Muscle of back (tissue), 11 donors: ENCODE data around the gene BRSK2. TPM values are rescaled to one million over a fixed set of nuclear protein-coding genes. Genes with fewer than 3 reads are reported as not detected.
A peak's percentile ranks its signal among the peaks of the same experiment; 100 is the strongest.
"Not testable (repeated sequence)": the region's sequence is repeated elsewhere in the genome, so short reads cannot be mapped to it uniquely, and the experiment has no call there.

ENCODE experiments used
- DNase-seq, 3 donors: peaks; one replicate each; pipeline versions ENCODE4 v3.0.0 to v3.0.0-alpha.2; 2013
- polyA plus RNA-seq, 10 donors: library from polyadenylated mRNA; unstranded; fragments of 120-200 nt; gene quantifications; one replicate each; pipeline ENCODE4 v1.2.1, GENCODE V29; 2013; ENCODE audit not compliant: insufficient read length in 10 of 10

BRSK2 gene
- polyA plus RNA-seq, 10 donors: 0.76 to 2.2 (median 1.4) TPM

- no peak for DNase-seq
Measured at GRCh38 chr11:1408346-1408745, 18.6 kb downstream of the BRSK2 start.

- DNase-seq: no peak
Measured at GRCh38 chr11:1409108-1409851, 19.5 kb downstream of the BRSK2 start.

- DNase-seq: not testable (repeated sequence)
Measured at GRCh38 chr11:1409852-1410125, 20.1 kb downstream of the BRSK2 start.

- DNase-seq: peak; percentile 9 to 86 (median 55)
Measured at GRCh38 chr11:1410366-1411291, 20.9 kb downstream of the BRSK2 start.

GRCh38 chr11:1411301-1411700, 21.6 kb downstream of the BRSK2 start:
- no peak for DNase-seq

GRCh38 chr11:1411739-1412138, 22.0 kb downstream of the BRSK2 start:
- not testable (repeated sequence) for DNase-seq

- DNase-seq: no peak
Measured at GRCh38 chr11:1412377-1413095, 22.8 kb downstream of the BRSK2 start.

- DNase-seq: no peak
Measured at GRCh38 chr11:1414650-1415049, 24.9 kb downstream of the BRSK2 start.

GRCh38 chr11:1415631-1416030, 25.9 kb downstream of the BRSK2 start:
- DNase-seq: no peak

- not testable (repeated sequence) for DNase-seq
Measured at GRCh38 chr11:1418192-1418795, 28.6 kb downstream of the BRSK2 start.

- no peak for DNase-seq
Measured at GRCh38 chr11:1419811-1420210, 30.1 kb downstream of the BRSK2 start.

GRCh38 chr11:1421291-1421690, 31.6 kb downstream of the BRSK2 start:
- no peak for DNase-seq

GRCh38 chr11:1422481-1422880, 32.7 kb downstream of the BRSK2 start:
- DNase-seq: no peak

- DNase-seq: no peak
Measured at GRCh38 chr11:1422981-1423380, 33.2 kb downstream of the BRSK2 start.

GRCh38 chr11:1423406-1423805, 33.7 kb downstream of the BRSK2 start:
- DNase-seq: not testable (repeated sequence)

- no peak for DNase-seq
Measured at GRCh38 chr11:1425006-1425405, 35.3 kb downstream of the BRSK2 start.

- DNase-seq: no peak
Measured at GRCh38 chr11:1425439-1425838, 35.7 kb downstream of the BRSK2 start.

GRCh38 chr11:1428762-1429316, 39.1 kb downstream of the BRSK2 start:
- no peak for DNase-seq

- no peak for DNase-seq
Measured at GRCh38 chr11:1433568-1433967, 43.8 kb downstream of the BRSK2 start.

- no peak for DNase-seq
Measured at GRCh38 chr11:1433977-1434640, 44.4 kb downstream of the BRSK2 start.

GRCh38 chr11:1435479-1435819, 45.7 kb downstream of the BRSK2 start:
- not testable (repeated sequence) for DNase-seq
